CD4-positive, alpha-beta T cell treated with Interleukin-12 subunit alpha and Interleukin-12 subunit beta, for 1 hour (primary cell): Measurements from ENCODE around the gene IDH1.
"Not testable (repeated sequence)": the region's sequence is repeated elsewhere in the genome, so short reads cannot be mapped to it uniquely, and the experiment has no call there.

Experiments
- DNase-seq: peaks from one replicate; pipeline ENCODE4 v3.0.0-alpha.2; 2020

IDH1 gene

GRCh38 chr2:208254871-208255556 lies at the start of gene IDH1:
Gene IDH1 (minus strand): TSS chr2:208255071. CDS start chr2:208251551, 3,520 bp downstream.
- peak; percentile 90 for DNase-seq

- no peak for DNase-seq
These were observed 49.3 kb upstream of the IDH1 start for GRCh38 chr2:208304157-208304556.

DNA sequence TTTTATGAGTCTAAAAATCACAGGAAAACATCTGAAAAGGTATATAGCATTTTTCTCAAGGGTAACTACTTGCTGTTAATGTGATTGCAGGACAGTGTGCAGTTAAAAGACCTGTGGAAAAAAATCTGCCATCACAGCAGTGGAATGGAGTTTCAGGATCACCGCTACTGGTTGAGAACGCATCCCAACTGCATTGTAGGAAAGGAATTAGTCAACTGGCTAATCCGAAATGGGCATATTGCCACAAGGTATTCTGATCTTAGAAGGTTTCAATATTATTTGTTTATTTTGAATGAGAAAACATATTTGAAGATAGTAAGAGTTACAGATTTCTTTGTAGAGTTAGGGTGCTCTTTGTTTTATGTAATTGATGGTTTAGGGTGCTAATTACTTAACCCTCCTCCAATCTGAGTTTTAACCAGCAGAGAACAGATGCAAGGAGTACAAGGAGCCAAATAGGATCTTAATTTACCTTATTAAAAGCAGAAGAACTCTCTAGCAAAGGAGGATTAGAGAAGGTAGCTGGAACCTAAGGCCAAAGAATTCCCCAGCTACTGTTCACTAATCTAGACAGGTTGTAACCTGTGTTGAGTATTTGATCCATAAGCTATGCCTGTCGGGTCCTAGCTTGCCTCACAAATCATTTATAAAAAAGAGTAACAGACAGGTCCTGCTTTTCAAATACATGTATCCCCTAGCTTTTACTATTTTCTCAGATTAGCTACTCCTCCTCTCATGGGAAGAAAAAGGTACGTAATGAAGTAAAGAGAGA lies 46.2 kb upstream of the IDH1 start:
- no peak for DNase-seq

DNA sequence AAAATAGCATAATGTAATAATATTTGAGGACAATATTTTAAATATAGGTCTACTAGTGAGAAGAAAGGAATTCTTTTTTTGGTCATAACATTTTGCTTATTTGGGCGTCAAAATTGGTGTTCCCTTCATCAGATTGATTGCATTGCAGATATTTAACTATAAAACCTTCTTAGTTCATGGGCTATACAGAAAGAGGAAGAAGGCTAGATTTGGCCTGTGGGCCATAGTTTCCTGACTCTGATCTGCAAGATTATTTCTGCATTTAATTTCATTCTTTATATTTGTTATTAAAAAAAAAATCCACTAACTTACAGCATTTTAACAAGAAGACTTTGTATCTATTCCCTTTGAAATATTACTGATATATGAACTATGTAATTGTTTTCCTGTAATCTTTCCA lies 43.1 kb upstream of the IDH1 start:
- DNase-seq = no peak

GRCh38 chr2:208296610-208297009 lies 41.7 kb upstream of the IDH1 start:
- DNase-seq = no peak

- DNase-seq = no peak
These were observed 41.0 kb upstream of the IDH1 start for GRCh38 chr2:208295834-208296233.

GRCh38 chr2:208294482-208295024 lies 39.7 kb upstream of the IDH1 start:
- no peak for DNase-seq

DNA sequence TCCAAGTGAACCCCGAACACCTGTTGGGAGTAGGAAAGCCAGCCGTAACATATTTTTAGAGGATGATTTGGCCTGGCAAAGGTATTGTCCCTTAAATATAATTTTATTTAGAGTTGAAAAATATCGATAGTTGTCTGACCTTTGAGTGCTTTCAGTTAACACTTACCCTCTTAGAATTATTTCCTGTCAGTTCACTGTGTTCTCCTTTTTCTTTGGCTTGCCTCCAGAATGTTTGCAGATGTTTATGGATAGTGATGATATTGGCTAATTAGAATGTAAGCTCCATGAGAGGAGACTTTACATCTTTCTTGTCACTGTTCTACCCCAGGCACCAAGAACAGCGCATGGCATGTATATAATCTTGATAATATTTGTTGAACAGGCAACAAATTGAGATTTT lies 31.0 kb upstream of the IDH1 start:
- DNase-seq = no peak

DNA sequence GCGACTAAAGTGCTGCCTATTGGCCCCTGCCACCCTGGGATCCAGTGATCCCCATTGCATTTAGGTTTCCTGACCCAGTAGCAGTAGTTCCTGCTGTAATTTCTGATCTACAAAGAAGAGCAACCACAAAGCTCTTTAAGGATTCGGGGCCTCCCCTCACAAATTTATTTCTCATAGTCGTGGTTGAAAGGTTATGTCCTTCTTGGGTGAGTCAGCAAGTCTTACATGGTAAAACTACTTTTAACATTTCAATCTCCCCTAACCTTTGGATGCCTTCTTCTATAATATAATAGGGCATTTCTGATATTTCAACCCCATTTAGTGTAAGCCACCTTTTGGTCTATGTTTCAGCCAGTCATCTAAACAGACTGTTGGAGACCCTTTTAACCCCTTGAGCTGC lies 26.1 kb upstream of the IDH1 start:
- no peak for DNase-seq

- DNase-seq = no peak
These were observed 25.4 kb upstream of the IDH1 start for GRCh38 chr2:208280234-208280633.

DNA sequence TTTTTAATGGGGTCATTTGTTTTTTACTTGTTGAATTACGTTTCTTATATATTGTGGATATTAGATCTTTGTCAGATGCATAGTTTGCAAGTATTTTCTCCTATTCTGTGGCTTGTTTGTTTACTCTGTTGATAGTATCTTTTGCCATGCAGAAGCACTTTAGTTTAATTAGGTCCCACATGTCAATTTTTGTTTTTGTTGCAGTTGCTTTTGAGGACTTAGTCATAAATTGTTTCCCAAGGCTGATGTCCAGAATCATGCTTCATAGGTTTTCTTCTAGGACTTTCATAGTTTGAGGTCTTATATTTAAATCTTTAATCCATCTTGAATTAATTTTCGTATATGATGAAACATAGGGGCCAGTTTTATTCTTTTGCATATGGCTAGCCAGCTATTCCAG lies 24.4 kb upstream of the IDH1 start:
- DNase-seq = no peak

DNA sequence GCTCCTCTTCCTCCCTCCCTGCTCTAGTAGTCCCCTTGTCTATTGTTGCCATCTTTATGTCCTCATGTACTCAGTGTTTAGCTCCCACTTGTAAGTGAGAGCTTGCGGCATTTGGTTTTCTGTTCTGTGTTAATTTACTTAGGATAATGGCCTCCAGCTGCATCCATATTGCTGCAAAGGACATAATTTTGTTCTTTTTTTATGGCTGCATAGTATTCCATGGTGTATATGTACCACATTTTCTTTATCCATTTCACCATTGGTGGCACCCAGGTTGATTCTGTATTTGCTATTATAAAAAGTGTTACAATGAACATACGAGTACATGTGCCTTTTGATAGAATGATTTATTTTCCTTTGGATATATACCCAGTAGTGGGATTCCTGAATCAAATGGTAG lies 23.7 kb upstream of the IDH1 start:
- DNase-seq = no peak

- no peak for DNase-seq
These were observed 19.9 kb upstream of the IDH1 start for GRCh38 chr2:208274748-208275147.

- DNase-seq = no peak
These were observed 14.2 kb upstream of the IDH1 start for GRCh38 chr2:208269091-208269490.

DNA sequence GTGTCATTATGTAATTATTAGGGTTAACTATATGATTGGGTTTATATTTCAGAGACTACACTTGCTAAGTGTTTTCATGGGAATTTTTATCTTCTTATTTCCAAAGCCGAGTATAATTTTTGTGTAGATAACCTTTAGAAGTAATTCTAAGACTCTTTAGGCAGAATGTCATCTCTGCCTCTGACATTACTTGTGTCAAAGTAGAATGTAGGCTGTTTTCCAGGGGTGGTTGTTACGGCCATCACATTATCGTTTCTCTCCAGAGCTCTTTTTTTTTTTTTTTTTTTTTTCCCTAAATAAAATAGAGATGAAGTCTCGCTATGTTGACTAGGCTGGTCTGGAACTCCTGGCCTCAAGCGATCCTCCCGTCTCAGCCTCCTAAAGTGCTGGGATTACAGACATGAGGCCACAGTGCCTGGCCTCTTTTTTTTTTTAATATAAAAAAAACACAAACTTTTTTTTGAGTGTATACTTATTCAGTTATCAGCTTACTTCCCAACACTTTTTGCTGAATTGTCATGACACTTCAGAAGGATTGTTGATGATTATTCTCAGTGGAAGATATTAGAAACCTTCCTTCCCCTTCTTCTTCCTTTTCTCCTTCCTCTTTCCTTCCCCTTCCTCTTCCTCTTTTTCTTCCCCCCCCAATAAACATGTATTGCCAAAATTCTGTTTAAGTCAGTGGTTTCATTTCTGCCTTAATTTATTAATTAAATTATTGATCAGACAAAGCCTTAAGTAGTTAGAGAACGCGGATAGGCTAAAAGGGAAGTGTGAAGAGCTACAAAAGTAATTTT lies 13.5 kb upstream of the IDH1 start:
- DNase-seq = no peak

GRCh38 chr2:208267526-208267925 lies 12.7 kb upstream of the IDH1 start:
- DNase-seq = not testable (repeated sequence)

DNA sequence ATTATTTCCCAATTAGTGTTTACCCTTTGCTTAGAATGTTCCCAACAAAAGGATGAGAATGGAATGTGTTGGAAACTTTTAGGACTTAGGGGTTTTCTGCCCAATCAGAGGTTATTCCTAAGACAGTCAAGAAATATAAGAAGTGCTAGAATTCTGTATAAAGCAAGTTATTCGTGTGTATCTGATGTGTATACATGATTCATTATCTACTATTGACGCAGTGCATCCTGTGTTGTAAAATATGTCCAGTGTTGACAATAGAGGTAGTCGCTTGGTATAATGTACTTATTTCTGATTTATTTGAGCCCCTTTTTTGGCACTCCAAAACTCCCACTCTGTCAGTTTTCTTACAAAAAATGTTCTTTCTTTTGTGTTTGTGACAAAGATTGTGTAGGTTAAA lies 12.1 kb upstream of the IDH1 start:
- DNase-seq = no peak

- no peak for DNase-seq
These were observed 11.7 kb upstream of the IDH1 start for GRCh38 chr2:208266553-208266893.

DNA sequence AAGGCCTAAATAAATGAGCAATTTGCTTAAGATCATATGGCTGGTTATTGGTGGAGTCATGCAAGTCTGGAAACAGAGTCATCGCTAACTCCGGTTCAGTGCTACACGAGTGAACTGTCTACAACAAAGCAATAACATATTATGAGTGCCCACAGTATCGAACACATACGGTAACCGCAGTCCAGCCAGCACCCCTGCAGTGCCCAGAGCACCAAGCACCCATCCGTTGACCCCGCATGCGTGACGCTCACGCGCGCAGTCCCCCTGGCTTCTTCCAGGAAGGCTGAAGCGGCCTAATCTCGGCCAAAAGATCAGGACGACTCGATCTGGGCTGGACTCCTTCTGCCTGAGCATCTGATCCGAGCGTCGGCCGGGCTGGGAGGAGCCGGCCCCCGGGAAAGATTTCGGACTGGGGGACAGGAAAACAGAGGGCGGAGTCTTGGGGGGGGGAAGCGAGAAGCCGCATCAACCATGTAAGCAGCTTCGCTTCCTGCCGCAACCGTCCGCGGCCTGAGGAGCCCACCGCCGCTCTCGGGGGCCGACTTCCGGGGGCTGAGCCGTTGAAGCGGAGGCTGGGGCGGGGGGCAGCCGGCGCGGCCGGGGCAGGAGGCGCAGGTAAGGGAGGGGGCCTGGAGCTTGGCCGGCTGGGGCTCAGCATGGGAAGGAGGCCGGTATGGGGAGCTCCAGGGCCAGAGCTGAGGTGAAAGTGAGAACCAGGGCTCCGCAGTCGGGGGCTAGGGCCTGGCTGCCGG lies 11.1 kb upstream of the IDH1 start, which contains the start of gene PIKFYVE:
Gene PIKFYVE (plus strand): TSS at position 455 of the 752 bp plus-strand sequence. CDS start 5,265 bp downstream, outside the sequence.
- DNase-seq = peak; percentile 89

DNA sequence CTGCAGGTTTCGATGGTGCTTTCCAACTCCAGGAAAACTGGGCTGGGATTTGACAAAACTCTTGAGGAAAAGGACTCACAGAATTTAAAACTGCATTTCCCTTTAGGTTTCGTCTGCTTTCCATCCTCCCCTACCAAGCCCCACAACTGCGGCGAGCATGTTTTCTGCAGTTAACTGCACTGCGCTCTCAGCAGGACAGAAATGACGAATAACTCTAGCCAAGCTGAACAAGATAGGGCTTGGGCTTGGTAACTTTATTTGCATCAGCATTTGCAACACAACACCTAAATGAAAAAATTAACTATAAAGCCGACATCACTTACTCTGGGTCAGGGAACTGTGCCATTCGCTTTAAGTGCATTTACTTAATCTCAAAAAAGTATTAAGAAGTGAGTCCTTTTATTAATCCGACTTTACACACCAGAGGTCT lies 10.5 kb upstream of the IDH1 start:
- peak; percentile 47 for DNase-seq

DNA sequence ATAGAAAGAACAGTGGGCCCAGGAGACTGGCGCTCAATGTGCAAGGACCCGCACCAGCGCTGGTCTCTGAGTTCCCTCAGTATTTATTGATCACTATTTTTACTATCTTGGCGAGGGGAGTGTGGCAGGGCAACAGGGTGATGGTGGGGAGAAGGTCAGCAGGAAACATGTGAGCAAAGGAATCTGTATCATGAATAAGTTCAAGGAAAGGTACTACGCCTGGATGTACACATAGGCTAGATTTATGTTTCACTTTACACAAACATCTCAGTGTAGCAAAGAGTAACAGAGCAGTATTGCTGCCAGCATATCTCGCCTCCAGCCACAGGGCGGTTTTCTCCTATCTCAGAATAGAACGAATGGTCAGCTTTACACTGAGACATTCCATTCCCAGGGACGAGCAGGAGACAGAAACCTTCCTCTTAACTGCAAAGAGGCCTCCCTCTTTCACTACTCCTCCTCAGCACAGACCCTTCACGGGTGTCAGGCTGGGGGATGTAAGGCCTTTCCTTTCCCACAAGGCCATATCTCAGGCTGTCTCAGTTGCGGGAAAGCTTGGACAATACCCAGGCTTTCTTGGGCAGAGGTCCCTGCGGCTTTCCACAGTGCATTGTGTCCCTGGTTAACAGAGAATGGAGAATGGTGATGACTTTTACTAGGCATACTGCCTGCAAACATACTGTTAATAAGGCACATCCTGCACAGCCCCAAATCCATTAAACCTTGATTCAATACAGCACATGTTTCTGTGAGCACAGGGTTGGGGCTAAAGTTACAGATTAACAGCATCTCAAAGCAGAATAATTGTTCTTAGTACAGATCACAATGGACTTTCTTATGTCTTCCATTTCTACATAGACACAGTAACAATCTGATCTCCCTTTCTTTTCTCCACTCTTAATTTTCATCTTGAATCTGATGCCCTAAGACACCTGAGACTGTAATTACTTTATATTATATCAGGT lies 2.3 kb upstream of the IDH1 start:
- not testable (repeated sequence) for DNase-seq
